Stimulated activated CD4-positive, alpha-beta T cell treated with anti-CD3 and anti-CD28 coated beads, Interleukin-4, amount 100 ng/mL, for 1 hour (primary cell): ENCODE results near the gene TIAM2.
A peak's percentile ranks its signal among the peaks of the same experiment; 100 is the strongest.

Experiments used
- DNase-seq: peaks from one replicate; pipeline ENCODE4 v3.0.0-alpha.2; 2020

The TIAM2 gene

GRCh38 chr6:155245193-155245592 is 250.1 kb downstream of the TIAM2 start:
- DNase-seq, result no peak

DNA sequence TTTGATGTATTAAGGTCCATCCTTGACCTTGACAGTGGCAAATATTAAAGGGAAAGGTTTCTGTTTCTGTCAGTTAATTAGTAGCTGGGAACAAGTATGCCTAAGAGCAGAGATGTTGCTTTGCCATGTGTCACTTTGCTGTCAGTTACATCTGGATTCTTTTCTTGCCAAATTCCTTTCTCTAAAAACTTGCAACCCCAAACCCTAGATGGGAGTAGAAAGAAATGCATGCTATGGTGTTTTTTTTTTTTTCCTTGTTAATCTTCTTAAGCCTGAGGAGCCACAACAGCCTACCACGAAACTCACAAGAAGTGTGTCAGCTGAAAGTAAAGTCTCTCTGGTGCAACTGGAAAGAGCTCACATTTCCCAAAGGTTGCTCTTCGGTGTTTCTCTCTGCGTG is 250.7 kb downstream of the TIAM2 start:
- no peak for DNase-seq

- no peak for DNase-seq
These were observed 251.7 kb downstream of the TIAM2 start for GRCh38 chr6:155246825-155247224.

- no peak for DNase-seq
These were observed 252.5 kb downstream of the TIAM2 start for GRCh38 chr6:155247618-155248007.

- DNase-seq, result peak; percentile 26
These were observed 253.2 kb downstream of the TIAM2 start for GRCh38 chr6:155248008-155249001.

DNA sequence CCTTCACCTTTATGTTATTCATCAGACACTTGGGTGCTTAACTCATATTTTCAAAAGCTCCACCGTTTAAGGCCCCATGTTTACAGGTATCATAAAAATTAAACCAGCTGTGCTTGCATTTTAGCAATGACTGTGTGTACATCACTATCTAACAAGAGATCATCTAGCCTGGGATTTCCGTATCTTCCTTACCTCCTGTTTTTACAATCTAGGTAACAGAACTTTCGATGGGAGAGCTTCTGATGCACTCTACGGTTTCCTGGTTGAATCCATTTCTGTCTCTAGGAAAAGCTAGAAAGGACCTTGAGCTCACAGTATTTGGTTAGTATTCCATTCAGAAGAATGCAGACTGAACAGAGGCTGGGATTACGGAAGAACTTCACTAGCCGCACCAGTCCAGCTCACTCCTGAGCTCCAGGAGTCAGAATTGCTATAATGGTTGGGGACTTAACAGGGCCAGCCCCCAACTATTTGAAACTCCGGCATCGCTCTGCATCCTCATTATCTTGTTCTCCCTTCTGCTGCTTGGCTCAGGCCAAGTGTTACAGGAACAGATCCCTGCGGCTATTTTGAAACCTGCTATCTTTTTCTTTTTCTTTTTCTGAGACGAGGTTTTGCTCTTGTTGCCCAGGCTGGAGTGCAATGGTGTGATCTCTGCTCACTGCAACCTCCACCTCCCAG is 255.7 kb downstream of the TIAM2 start:
- no peak for DNase-seq

DNA sequence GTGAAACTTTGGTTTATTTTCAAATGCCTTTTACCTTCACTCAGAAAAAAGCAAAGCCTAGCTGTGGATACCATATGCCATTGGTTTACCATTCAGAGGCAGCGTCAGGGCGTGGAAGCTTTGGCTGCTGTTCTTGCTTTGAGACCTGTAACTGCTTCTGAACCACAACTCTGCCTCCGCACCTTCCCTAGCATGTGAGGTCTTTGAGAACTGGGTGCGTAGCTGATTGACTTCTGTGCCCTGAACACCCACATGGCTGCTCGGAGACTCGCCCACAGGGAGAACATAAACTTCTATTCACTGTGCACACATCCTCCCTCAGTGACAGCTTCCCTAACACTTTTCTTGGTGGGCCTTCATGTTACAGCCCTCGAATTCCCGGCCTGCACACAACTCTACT is 257.5 kb downstream of the TIAM2 start:
- no peak for DNase-seq

- DNase-seq, result no peak
These were observed 258.2 kb downstream of the TIAM2 start for GRCh38 chr6:155253337-155253736.

DNA sequence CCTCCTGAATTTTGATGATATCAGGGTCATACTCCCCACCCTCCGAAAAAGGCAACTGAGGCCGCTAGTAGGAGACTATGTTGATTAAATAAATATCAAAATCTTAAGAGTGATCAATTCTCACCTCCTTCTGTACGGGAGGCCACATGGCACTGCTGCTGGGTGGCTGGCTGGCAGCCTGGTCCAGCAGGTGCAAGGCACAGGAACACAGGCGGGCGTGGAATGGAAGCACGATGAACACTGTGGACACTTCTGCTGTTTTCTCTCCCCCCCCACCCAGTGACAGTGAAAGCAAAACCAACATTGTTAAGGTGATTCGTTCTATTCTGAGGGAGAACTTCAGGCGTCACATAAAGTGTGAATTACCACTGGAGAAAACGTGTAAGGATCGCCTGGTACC is 259.0 kb downstream of the TIAM2 start:
- DNase-seq, result no peak

DNA sequence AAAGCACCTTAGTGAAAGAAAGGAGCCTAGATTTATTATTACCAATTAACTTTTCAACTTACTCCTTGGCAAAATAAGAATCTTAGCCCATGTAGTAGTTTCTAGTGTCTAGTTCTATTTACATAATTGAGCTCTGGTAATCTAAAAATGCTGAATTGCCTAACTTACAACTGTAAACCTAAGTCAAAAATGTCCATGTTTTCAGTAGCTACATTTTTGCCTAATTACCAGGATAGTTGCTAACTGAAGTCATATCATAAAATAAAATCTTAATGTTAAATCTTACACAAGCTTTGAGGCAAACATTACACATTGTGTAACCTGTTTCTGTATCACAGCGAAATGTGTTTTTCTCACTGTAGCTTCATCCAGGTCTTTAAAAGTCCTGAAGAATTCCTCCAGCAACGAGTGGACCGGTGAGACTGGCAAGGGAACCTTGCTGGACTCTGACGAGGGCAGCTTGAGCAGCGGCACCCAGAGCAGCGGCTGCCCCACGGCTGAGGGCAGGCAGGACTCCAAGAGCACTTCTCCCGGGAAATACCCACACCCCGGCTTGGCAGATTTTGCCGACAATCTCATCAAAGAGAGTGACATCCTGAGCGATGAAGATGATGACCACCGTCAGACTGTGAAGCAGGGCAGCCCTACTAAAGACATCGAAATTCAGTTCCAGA is 261.1 kb downstream of the TIAM2 start:
- no peak for DNase-seq

- no peak for DNase-seq
These were observed 262.7 kb downstream of the TIAM2 start for GRCh38 chr6:155257796-155258195.

DNA sequence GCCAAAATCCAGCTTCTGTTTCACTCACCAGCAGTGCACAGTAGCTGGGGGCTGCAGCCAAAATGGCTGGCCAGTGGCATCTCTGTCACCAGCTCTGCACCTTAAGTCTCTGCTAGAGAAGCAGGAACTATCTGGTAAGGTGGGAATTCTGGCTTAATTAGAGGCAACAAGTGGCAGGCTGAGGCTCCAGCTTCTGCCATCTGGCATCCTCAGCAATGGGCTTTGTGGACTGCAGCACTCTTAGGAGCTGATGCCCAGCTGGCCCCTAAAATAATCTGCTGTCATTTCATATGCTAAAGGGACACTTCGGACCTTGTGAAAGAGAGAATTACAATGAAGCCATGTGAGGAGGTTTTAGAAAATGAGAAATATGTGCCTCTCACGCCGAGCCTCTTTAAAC is 264.1 kb downstream of the TIAM2 start:
- DNase-seq, result no peak

DNA sequence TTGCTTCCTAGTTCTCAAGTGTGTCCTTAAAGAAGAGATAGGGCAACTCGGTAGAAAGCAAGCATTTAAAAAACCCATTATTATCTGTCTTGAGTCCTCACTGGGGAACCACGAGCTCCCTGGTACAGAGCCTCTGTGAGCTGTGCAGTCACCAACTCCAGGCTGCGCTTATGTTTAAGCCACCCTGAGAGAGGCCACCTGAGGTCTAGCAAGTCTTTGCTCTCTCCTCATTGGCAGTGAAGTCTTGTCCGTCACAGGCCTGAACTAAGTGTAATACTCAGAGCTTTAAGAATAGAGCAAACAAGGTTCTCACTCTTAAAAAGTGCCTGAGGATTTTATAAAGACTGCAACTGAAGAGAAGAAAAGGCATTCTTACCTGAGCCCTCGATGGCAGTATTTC is 264.8 kb downstream of the TIAM2 start:
- DNase-seq, result no peak

DNA sequence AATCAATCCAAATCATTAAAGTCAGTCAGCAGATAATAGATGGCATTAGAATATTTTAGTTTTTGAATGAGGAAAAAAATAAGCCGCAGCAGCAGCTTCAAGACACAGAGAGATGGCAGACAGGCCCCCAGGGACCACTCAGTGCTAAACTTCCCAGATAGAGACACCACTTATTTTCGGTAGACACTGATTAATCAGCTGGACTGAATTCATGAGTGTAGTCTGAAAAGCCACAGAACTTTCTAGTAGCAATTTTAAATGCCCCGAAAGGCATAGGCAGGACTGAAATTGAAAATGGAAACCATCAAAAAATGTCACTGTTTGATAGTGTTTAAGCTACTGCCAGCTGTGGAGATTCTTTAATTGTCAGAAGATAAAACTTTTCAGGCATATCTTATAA is 265.6 kb downstream of the TIAM2 start:
- DNase-seq, result no peak

- DNase-seq, result no peak
These were observed 266.2 kb downstream of the TIAM2 start for GRCh38 chr6:155261111-155261900.

DNA sequence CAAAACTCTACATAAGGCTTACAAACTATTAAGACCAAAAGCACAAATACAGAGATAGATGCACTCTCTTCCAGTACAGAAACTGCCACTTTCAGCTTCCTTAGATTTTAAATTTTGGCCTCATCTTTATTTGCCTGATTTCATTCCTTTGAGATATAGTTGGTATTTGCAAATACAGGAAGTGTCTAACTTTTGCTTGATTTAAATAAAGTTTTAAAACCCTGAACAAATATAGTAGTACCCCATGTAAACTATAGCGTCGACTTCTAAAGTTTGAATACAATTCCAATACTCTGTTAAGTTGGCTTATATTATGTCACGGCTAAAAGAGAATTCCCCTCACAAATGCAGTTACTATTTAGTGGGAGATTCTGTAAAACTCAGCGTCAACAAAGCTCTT is 267.5 kb downstream of the TIAM2 start:
- no peak for DNase-seq

DNA sequence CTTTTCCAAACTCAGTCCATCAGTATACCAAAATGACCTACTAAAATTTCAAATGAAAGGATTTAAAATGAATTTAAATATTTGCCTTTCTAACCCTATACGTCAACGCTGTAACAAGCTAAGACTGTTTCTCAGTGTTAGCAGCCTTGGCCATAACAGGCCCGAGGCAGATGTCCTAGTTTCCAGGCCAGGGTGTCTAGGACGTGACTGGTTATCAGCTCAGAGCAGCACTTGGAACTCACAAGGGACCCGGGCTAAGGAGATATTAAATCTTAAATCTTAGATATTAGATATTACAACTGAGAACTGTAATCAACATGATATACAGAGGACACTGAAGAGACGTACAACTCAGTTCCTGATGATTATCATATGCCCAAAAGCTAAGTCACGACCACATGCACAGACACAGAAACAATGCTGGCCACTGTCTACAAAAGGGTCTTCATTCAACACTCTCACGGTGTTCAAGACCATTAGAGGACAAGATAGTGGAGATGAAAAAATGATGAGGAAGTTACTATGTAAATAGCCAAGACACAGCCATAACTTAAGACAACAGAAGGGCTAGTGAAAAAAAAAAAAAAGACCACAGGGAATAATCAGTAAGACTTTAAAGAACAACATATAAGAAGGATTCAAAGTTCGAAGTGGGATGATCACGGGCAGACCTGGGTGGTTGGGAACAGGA is 268.4 kb downstream of the TIAM2 start, which contains the start of gene CLDN20:
Gene CLDN20, plus strand, starts transcription at position 641 of the 691 bp plus-strand sequence. CDS start 11,707 bp downstream, outside the sequence.
- no peak for DNase-seq

DNA sequence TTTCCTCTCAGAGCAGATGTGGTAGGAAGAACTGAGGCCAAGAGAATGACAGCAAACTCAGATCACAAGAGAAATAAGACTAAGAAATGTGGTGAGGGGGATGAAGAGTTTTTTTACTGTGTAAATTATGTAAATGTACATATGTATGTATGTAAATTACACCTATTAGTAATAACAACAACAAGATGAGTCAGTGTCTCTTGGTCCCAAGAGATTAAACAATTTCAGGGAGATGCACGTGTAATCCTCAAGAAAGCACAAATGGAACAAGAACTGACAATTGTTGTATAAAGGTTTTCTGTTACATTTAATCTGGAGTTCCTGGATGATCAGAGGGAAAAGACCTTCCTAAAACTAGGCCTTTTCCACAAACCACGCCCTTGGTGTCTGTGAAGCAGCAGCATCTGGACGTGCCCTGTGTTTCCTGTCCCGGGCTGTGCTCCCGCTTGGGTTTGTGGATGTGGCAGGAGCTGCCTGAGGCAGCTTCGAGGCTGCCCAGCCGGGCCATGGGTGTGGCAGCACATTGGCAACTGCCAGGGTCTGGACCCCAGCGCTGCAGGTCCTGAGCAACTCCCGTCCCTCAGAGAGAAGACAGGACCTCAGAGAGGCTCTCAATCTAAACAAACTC is 269.7 kb downstream of the TIAM2 start:
- no peak for DNase-seq

DNA sequence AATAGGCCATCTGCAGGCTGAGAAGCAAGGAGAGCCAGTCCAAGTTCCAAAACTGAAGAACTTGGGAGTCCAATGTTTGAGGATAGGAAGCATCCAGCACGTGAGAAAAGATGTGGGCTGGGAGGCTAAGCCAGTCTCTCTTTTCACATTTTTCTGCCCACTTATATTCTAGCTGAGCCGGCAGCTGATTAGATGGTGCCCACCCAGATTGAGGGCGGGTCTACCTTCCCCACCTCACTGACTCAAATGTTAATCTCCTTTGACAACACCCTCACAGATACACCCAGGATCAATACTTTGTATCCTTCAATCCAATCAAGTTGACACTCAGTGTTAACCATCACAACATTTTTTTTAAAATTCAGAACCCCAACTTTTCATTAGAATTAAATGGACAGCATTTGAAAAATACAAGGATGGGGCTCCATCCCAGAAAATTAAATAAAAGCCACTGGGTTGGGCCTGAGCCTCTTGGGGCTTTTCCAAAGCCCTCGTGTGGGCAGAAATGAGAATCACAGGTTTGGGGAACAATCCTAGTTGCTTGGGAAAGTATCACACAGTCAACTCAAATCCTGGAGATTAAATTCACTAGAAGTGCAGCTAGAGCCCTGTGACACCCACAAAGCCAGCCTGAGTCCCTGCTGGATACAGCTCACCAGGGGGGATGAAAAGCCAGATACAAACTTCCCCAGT is 270.9 kb downstream of the TIAM2 start:
- DNase-seq, result no peak

DNA sequence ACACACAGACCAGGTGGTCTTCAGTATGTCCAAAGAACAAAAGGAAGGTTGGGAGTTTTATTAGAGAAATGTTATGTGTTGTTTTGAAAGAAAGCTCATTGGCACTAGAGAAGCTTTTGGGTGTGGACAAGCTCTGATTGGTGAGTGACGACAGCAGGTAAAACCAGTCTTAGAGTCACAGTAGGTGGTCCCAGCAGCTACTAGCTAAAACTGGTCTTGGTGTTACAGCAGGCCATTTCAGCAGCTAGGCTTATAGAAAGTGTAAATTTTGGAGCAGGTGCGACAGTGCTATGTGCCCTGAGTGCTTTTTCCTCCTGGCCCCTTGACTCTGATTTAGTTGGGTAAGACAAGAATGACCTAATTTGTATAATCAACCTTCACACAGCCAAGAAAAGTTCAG is 272.3 kb downstream of the TIAM2 start:
- no peak for DNase-seq
